ENCODE results near the gene FBXO21.

DNA sequence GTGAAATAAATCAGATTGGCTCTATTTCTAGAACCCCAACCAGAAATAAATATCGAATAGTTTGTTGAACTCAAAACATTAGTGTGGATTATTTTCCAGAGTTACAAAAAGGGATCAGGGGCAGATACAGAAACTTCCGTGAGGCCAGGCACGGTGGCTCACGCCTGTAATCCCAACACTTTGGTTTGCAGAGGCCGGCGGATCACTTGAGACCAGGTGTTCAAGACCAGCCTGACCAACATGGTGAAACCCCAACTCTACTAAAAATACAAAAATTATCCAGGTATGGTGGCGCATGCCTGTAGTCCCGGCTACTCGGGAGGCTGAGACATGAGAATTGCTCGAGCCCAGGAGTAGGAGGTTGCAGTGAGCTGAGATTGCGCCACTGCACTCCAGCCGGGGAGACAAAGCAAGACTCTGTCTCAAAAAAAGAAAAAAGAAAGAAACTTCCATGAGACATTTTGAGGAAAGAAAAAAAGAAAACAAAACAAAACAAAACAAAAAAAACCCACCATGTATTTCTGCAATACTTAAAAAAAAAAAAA is 2.1 kb downstream of the FBXO21 start:
- TF ChIP-seq, protein P1, sequence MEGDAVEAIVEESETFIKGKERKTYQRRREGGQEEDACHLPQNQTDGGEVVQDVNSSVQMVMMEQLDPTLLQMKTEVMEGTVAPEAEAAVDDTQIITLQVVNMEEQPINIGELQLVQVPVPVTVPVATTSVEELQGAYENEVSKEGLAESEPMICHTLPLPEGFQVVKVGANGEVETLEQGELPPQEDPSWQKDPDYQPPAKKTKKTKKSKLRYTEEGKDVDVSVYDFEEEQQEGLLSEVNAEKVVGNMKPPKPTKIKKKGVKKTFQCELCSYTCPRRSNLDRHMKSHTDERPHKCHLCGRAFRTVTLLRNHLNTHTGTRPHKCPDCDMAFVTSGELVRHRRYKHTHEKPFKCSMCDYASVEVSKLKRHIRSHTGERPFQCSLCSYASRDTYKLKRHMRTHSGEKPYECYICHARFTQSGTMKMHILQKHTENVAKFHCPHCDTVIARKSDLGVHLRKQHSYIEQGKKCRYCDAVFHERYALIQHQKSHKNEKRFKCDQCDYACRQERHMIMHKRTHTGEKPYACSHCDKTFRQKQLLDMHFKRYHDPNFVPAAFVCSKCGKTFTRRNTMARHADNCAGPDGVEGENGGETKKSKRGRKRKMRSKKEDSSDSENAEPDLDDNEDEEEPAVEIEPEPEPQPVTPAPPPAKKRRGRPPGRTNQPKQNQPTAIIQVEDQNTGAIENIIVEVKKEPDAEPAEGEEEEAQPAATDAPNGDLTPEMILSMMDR (IDR thresholded peaks at IDR 0.05) = no peak
- TF ChIP-seq EZH2 (IDR thresholded peaks at IDR 0.05; ENCODE audit: borderline replicate concordance, insufficient read depth, low read depth, low read length, poor library complexity, severe bottlenecking) = no peak
